ENCODE data around the gene TOMM7.
"Not testable (repeated sequence)": the region's sequence is repeated elsewhere in the genome, so short reads cannot be mapped to it uniquely, and the experiment has no call there.

TOMM7 gene

DNA sequence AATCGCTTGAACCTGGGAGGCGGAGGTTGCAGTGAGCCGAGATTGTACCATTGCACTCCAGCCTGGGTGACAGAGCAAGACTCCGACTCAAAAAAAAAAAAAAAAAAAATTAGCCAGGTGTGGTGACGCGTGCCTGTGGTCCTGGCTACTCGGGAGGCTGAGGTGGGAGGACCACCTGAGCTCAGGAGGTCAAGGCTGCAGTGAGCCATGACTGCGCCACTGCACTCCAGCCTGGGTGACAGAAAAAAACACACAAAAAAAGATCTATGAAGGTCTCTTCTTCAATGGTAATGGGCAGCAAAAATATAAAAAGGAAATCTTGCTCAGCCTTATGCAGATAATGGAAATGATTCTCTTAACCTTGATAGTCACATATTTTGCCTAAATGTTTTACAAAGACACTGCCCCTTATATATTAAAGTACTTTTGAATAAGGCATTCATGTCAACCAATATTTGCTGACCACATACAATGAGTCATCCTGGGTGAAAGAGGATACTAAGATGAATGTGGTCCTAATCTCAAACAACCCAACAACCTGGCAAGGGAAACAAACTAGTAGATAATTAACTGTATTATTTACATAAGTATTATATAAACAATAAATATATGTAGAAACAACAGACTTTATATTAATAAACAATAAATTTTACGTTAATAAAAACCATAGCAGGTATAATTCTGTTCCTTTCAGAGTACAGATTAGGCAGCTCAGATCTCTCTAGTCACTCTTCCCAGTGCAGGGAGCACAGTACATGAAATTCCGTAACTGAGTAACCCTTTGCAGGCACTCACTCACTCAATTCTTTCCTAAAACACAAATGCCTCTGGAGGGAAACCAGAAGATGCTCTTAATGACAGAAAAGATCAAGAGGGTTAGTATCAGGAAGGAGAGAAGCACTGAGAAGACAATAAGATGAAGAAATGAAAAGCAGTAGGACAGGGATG is 8.1 kb downstream of the TOMM7 start:
- DNase-seq = no peak

DNA sequence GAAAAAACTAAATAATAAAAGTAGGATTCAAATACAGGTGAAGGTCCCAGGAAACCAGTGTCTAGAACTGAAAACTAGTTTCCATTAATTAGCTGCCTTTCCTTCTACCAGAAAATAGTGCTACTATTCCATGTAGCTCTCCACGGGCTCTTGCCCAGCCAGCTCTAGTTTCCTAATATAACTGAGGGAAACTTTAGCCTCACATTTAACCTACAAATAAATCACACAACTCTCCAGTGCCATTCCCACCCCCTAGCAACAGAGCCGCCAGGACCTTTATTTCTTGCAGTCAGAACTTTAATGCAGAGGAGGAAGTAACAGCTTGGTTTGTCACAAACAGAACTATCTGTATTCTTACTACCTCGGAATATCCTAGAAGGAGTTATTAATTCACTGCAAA is 10.3 kb downstream of the TOMM7 start:
- no peak for DNase-seq

DNA sequence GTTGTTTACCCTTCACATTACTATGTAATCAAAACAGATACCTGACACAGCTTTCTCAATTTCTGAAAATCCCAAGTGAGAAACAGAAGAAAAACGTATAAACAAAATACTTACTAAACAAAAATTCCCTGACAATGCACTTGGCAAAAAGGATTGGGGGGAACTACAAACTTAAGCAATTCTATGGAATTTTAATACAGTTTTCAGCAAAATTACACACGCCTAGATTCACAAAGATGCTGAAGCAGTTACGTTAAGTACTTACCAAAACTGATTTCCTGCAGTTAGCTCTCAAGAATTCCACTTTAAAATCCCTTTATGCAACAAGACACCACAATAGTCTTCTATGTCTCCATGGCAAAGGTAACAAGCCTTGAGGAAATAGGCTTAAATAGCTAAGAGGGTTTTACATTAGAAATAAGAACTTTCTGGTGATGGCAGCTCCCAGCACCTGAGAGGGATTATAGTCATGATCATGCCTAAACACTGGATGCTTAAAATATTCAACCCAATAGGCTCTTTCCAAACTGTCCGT is 10.8 kb downstream of the TOMM7 start:
- no peak for DNase-seq

DNA sequence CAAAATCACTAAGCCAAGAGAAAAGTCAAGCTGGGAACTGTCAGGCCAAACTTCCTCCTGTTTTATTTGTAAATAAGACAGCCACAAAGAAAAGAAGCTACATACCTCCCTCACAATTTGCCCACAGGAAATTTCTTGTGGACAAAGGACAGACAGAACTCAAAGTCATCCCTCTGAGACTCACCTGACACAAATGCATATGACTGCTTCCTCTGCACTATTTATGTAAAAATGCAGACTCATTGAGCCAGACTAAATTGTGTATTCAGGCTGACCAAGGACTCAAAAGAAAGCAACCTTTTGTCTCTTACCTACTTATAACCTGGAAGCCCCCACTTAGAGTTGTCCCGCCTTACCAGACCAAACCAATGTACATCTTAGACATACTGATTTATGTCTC is 11.8 kb downstream of the TOMM7 start:
- no peak for DNase-seq

DNA sequence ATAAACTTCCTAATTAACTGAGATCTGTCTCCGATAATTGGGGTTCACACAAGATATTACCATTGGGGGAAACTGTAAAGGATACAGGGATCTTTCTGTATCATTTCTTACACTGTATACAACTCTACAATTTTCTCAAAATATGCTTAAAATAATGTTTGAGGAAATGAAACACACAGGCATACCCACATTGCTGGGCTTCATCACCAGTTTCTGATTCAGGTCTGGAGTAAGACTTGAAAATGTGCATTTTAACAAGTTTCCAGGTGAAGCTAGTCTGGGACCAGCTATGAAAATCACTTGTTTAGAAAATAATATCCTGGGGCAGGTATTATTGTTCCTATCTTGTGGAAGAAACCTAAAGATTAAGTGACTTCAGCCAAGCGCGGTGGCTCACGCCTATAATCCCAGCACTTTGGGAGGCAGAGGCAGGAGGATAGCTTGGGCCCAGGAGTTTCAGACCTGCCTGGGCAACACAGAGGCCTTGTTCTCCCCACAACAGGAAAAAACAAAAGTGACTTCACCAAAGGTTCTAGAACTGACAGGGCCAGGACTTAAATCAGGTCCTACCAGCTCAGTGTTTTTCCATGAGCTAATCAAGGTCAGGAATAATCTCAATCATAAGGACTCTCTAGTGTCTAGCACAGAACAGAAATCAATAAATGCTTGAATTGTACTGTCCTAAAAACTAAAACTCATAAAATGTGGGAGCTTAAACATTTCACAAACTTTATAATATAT is 12.6 kb downstream of the TOMM7 start:
- DNase-seq = no peak

DNA sequence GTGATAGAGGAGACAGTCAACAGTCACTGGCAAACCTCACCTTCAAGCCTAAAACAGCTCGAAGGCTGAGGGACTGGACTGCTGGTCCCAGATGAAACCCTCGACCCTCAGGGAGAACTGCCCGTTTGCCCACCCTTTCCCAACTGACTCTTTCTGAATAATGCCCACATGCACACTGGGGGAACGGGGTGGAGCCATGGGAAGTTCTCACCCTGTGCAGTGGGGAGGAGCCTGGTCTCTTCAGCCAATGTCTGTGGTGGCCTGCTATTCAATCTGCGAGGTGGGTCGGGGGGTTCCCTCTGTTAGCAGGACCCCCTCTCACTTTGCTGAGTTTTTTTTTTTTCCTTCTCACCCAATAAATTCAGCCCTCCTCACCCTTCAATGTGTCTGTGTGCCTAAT is 14.5 kb downstream of the TOMM7 start:
- DNase-seq = no peak

DNA sequence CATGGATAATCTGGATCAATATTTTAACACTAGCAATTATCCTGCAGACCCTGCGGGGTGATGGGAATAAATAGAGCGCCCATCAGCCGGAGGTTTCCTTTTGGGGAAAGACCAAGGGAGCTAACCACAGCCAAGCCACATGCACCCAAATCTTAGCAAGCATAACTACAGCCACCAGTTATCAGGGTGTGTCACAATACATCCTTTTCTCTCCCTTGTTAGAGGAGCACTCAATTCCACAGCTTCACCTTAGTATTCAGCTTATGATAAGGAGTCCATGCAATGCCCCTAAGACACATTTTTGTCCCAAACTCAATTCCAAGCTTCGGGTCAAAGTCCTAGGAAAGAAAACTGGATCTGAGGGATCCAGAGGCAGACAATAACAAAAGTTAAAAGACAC is 15.9 kb downstream of the TOMM7 start:
- DNase-seq = no peak

DNA sequence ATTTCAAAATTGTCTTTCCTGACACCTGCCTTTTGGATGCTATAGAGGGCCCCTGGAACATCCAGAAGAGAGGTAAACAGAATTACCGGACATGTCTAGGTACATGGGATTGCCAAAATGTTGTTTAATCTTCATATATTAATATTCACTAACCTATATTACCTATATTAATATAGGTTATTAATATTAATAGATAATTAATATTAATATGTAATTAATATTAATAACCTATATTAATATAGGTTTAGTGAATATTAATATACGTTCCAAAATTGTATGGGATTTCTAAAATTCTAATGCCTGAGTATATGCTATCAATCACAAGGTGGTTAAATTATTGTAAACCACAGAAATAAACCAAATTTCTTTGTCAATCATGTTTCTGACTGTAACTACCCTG is 17.4 kb downstream of the TOMM7 start:
- no peak for DNase-seq

DNA sequence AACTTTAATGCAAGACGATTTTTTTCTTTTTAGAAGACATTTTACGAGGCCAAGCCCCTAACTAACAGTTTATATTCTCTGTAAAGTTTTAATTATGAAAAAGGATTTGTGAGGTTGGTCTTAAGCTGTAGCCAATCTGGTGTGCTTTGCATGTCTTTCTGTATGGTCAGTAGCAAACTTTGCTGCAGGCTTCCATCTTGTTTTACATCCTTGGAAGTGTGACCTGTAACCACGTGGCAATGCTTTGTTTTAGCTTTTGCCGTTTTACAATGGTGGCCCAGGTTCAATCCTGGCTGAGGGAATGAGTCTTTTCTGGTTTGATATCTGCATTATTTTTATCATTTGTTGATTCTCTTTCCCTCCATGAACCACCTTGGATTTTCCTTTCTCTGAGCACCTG is 19.8 kb downstream of the TOMM7 start:
- not testable (repeated sequence) for DNase-seq

DNA sequence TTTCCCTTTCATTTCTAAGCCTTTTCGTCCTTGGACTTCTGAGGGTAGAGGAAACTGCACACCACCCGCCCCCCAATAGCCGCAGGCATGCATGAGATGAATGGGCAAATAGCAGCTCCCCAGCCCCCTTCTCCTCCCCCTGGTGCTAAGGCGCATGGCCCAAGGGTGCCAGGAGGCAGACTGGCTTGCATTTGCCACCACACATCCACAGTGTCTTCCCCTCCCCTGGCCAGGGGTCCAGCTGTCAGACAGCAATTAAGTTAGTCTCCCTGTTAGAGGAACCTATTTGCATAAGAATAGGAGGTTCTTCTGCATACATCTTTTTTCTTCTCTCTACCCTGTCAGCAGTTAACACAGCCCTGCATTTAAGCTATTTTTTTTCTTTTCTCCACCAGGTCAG is 20.2 kb downstream of the TOMM7 start:
- DNase-seq = no peak

DNA sequence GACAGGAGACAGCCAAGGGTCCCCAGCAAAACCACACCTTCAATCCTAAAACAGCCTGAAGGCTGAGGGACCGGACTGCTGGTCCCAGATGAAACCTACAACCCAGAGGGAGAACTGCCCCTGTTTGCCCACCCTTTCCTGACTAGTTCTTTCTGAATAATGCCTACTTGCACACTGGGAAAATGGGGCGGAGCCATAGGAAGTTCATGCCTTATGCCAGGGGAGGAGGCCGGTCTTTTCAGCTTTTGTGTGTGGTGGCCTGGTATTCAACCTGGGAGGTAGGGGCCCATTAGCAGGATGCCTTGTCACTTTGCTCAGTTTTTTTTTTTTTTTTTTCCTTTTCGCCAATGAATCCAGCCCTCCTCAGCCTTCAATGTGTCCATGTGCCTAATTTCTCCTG is 20.7 kb downstream of the TOMM7 start:
- no peak for DNase-seq

DNA sequence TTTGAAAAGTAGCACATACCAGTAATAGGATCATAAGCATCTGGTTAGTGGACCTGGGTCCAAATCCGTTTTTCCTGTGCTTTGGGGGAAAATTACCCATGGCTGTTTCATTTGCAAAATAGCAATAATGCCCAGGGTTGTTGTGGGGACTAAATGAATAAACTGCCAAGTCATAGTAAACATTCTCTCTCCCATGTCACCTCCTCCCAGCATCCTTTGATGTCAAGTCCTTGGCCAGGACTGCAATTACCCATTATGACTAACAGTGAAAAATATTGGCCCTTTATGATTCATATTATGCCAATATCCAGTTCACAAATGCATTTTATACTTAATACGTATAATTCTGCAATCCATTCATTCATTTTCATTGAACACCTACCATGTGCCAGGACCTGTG is 23.0 kb downstream of the TOMM7 start:
- DNase-seq = no peak

DNA sequence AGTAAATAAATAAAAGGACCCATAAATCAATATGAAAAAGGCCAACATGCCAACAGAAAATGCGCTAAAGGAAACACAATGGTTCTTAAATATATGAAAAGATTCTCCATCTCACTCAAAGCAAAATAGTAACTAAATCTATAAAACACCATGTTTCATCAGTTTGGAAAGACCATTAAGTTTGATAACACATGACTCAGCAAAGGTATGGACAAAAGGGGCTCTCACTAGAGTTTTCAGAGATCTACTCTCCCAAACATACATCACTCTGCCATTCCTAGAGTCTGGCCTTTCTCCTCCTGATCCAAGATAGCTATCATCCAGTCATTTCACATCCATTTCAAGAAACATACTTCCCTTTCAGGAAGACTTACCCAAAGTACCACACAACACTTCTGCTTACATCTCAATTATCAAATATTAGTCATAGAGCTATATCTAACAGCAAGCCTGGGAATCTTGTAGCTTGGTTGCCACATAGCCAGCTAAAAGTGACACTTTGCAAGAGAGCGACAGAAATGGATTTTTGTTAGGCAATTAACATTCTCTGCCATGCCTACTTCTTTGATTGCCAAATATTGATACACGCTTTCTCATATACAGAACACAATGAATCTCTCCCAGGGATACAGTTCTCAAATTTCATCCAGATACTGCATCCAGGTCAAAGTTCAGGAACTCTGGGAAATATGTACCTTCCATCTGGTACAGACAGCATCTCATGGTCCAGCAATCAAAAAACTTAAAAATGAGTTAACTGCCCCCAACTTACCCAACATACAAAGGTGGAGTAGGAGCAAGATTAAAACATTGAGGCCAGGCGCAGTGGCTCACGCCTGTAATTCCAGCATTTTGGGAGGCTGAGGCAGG is 28.8 kb downstream of the TOMM7 start:
- no peak for DNase-seq

DNA sequence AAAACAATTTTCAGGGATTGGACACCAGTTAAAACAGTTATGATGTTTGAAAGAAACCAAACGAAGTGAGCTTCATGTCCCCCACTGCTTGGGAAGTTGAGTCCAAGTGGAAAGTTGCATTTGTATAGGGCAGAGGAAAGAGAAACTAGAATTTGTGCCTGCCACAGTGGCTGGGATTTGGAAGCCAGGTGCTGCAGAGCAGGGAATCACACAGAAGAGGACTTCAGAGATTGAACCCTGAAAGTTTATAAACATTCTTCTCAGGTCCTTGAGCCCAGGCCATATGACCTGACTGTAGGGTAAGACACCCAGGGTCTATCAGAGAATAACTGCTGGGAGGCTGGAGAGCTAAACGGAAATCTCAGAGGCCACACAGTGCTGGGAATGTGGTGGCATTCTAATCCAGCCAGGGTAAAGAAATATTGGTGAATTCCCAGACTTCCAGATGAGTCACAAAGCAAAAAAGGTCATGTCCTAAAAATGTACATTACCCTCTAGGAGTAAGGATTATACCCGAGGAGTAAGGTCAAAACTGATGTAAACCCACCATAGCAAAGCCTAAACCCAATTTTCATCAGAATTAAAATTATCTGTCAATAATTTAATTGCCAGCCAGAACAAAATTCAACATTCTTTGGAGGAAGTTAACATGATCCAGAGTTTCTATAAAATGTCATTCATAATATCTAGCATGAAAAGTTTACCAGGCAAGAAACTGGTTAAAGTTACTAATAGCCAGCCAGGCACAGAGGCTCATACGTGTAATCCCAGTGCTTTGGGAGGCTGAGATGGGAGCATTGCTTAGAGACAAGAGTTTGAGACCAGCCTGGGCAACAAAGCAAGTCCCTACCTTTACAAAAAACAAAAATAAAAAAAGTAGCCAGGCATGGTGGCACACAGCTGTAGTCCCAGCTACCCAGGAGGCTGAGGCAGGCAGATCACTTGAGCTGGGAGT is 31.2 kb downstream of the TOMM7 start:
- no peak for DNase-seq

DNA sequence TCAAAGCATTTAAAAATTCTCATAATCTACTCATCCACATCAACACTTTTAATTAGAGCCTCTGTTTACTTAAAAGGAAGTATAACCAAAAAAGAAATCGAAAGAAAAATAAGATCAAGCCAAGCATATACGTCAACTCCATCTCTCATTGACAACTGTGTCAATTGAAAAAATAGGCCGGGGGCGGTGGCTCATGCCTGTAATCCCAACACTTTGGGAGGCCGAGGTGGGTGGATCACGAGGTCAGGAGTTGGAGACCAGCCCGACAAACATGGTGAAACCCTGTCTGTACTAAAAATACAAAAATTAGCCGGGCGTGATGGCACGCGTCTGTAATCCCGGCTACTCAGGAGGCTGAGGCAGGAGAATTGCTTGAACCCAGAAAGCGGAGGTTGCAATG is 32.0 kb downstream of the TOMM7 start:
- not testable (repeated sequence) for DNase-seq

DNA sequence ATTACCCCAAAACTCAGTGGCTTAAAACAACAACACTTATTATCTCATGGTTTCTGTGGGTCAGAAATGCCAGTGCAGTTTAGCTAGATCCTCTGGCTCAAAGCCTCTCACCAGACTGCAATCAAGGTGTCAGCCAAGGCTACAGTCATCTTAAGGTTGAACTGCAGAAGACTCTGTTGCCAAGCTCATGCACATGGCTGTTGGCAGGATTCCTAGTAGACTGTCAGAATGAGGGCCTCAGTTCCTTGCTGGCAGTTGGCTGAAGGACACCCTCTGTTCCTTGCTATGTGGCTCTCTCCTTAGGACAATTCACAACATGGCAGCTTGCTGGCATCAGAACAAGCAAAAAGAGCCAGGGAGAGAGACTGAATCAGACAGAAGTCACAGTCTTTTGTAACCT is 34.7 kb downstream of the TOMM7 start:
- DNase-seq = no peak

DNA sequence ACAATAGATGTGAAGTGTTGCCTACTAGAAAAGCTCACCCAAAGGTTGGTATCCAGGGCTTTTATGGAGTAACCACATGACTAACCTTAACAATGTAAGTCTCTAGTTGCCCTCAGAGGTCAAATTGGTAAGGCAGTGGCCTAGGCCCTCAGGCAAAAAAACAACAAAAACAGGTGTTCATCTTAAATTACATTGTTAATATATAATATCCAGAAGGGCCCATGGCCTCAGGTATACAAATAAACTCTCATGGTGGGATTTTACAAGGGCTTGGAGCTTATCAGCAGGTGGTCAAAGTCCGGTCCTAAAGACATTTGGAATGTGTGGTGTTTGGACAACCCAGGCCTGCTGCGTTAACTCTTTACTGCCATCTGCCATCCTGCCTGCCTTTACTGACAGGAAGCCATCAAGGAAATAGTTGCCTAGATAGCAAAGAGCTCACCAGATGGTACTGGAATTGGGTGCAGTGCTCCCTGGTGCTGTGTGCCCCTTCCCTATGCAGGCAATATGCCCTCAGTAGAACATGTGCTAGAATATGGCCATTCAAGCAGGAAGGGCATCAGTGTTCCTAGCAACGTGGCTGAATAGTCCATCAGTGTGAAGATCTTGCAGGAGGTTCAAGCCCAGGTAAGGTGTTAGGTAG is 36.2 kb downstream of the TOMM7 start:
- no peak for DNase-seq

DNA sequence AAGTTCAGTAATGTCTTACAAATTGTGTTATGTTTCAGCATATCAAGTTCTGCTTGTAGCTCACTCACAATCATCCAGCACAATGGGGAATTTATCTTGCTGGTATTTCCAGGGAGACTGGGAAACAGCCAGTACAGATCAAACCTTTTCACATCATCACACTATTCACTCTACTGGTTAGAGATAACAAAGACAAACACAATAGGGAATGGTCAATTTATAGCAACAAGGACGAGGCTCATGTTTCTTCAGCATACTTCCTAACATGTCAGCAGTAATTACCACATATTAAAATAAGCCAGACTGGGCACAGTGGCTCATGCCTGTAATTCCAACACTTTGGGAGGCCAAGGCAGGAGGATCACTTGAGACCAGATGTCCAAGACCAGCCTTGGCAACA is 38.3 kb downstream of the TOMM7 start:
- no peak for DNase-seq

DNA sequence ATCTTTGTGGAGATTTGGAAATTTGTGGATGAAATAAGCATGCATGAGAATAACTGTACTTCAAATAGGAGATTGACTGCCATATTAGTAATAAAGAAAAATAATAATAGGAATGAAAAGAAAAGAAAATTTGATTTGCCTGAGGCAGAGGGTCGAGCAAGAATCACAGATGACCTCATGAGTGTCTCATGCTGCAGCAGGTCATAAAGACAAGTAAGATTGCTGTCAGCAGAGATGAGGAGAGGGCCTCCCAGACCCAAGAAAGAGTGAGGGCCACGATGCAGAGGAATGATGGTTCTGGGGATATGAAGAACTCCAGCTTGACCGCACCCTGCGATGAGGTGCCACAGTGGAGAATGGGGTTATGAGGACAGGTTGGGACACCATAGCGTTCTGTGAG is 39.2 kb downstream of the TOMM7 start:
- no peak for DNase-seq

DNA sequence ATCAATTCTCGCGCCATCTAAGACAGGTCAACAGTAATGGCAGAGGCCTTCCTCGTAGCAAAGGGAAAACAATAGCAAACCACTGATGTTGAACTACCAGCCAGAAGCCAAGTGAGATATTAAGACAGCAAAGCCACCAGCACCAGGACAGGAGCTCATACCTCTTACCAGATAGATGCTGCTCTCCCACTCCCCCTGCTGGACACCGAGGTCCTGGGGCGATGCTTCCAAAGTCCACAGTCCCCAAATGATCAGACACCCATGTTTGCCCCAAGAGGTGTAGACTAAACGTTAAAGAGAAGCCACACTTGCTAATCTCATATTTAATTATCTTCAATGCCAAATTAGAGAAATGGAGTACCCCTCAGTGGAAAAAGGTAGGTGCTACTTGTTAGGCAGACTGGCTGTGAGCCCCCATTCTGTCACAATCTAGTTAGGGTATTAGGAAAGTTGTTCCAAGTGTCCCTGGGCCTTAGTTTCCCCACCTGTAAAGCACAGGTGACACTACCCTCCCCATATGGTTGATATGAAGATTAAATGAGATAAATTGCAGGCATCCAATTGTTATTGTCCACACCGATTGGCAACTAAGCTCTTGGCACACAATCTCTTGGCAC is 39.9 kb downstream of the TOMM7 start:
- peak; percentile 26 to 71 (median 41) for DNase-seq

DNA sequence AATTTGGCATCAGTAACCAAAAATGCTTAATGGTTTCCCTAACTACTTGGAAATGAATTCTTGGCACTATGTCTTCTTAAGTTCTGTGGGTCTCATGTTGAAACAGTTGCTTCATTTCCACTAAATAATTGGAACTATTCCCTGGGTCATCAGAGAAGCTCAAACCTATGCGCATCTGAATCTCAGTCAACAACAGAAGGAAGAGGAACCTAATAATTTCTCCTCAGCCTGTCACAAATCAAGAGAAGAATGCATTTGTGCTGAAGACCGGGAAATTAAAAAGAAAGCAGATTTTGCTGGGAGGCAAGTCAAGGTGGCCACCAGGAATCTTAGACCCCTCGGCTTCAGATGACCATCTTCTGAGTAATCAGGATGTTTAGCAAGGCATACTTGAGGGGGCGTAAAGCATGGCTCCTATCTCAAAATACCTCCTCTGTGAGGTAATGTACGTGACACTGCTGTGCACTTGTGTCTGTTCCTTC is 41.4 kb downstream of the TOMM7 start:
- DNase-seq = no peak

All from stimulated activated naive CD4-positive, alpha-beta T cell (primary cell).